Activated B cell treated with CpG ODN at 0.5 μM for 24 hours (primary cell): ENCODE data around the gene CDH12. TPM values are rescaled to one million over a fixed set of nuclear protein-coding genes. Genes with fewer than 3 reads are reported as not detected.
"Not testable (repeated sequence)": the region's sequence is repeated elsewhere in the genome, so short reads cannot be mapped to it uniquely, and the experiment has no call there.

ENCODE experiments used
- ATAC-seq: fragments of 200-7000 bp; cut with Tn5 transposase; one replicate; pipeline ENCODE4 v1.10.0; 2021; ENCODE audit warnings: low read depth, mild to moderate bottlenecking, moderate library complexity
- CTCF ChIA-PET: fragments of 350-600 bp; sonication (Branson Sonifier 250); formaldehyde crosslinking; loops from one replicate; lab custom pipeline; 2021; ENCODE audit warnings: antibody characterized with exemption; lab: Charles Lee
- POLR2A ChIA-PET: fragments of 350-600 bp; sonication (Branson Sonifier 250); formaldehyde crosslinking; loops from one replicate; lab custom pipeline; 2021; ENCODE audit warnings: antibody characterized with exemption; lab: Charles Lee
- DNase-seq: peaks from one replicate; pipeline ENCODE4 v3.0.0; 2022
- H3K27ac Mint-ChIP-seq: one replicate; pipeline ENCODE4 v1.8.0; 2020; ENCODE audit warnings: mixed read lengths
- H3K27me3 Mint-ChIP-seq: one replicate; pipeline ENCODE4 v1.8.0; 2021; ENCODE audit warnings: mixed read lengths
- H3K36me3 Mint-ChIP-seq: one replicate; pipeline ENCODE4 v1.8.0; 2021; ENCODE audit warnings: low read depth, mixed read lengths
- H3K4me1 Mint-ChIP-seq: one replicate; pipeline ENCODE4 v1.8.0; 2021; ENCODE audit warnings: mixed read lengths
- H3K4me3 Mint-ChIP-seq: one replicate; pipeline ENCODE4 v1.8.0; 2020; ENCODE audit warnings: mild to moderate bottlenecking, mixed read lengths
- H3K9me3 Mint-ChIP-seq: one replicate; pipeline ENCODE4 v1.8.0; 2020; ENCODE audit warnings: mixed read lengths
- CTCF ChIP-seq: fragments of 200-600 bp; IDR thresholded peaks from one replicate; pipeline ENCODE4 v1.8.0; 2022; ENCODE audit warnings: antibody characterized with exemption, mild to moderate bottlenecking
- intact Hi-C: fragments of 100-400 bp; cut with micrococcal nuclease; formaldehyde crosslinking; loops from one replicate; pipeline ENCODE4 v1.15.1; 2024
- total RNA-seq: library from RNA; stranded (reverse); gene quantifications from 2 replicates; pipeline ENCODE4 v1.2.3, GENCODE V29; 2022

Gene CDH12
- total RNA-seq, 1 donor from 2014 or later, result not detected

- ATAC-seq (no peak), DNase-seq (no peak)
- H3K27ac Mint-ChIP-seq, result no peak overlapping the region
- no peaks in the 10 kb centered on the region for H3K27me3 Mint-ChIP-seq
- H3K9me3 Mint-ChIP-seq, result no peaks in the 10 kb centered on the region
- intact Hi-C loops, result no loop called here
- ChIA-PET CTCF (no interaction called here), POLR2A (no interaction called here)
- no peaks in the 10 kb centered on the region for H3K4me1 Mint-ChIP-seq
- TF ChIP-seq CTCF, result no peak
- H3K36me3 Mint-ChIP-seq, result no peaks in the 10 kb centered on the region
- H3K4me3 Mint-ChIP-seq, result no peak overlapping the region
Observed at GRCh38 chr5:22892441-22892840, 39.3 kb upstream of the CDH12 start.

GRCh38 chr5:22889720-22890119 lies 36.6 kb upstream of the CDH12 start:
- no peaks in the 10 kb centered on the region for H3K4me1 Mint-ChIP-seq
- no peak for TF ChIP-seq CTCF
- no peak overlapping the region for H3K27ac Mint-ChIP-seq
- ChIA-PET POLR2A (no interaction called here), CTCF (no interaction called here)
- H3K4me3 Mint-ChIP-seq, result no peak overlapping the region
- ATAC-seq (no peak), DNase-seq (no peak)
- intact Hi-C loops, result loop anchor here (1.0 kb wide), 1 partner anchor 250 kb away; no protein-coding TSS in a partner anchor
- no peaks in the 10 kb centered on the region for H3K9me3 Mint-ChIP-seq
- no peaks in the 10 kb centered on the region for H3K27me3 Mint-ChIP-seq
- no peaks in the 10 kb centered on the region for H3K36me3 Mint-ChIP-seq

- POLR2A ChIA-PET, result no interaction called here
- Mint-ChIP-seq H3K27me3 (no peaks in the 10 kb centered on the region), H3K4me1 (no peaks in the 10 kb centered on the region), H3K4me3 (no peak overlapping the region), H3K9me3 (no peaks in the 10 kb centered on the region), H3K27ac (no peak overlapping the region), H3K36me3 (no peaks in the 10 kb centered on the region)
- ATAC-seq (no peak), DNase-seq (no peak)
- no peak for TF ChIP-seq CTCF
- intact Hi-C loops, result no loop called here
- CTCF ChIA-PET, result no interaction called here
Observed at GRCh38 chr5:22887566-22887965, 34.4 kb upstream of the CDH12 start.

GRCh38 chr5:22858911-22859310 lies 5.8 kb upstream of the CDH12 start:
- ATAC-seq, DNase-seq, H3K4me3 Mint-ChIP-seq, H3K9me3 Mint-ChIP-seq, H3K4me1 Mint-ChIP-seq, H3K27ac Mint-ChIP-seq, intact Hi-C loops, H3K36me3 Mint-ChIP-seq, H3K27me3 Mint-ChIP-seq, POLR2A ChIA-PET, CTCF ChIA-PET: not testable (repeated sequence)

GRCh38 chr5:22855824-22856223 lies 2.7 kb upstream of the CDH12 start:
- no peak overlapping the region for H3K4me3 Mint-ChIP-seq
- H3K27ac Mint-ChIP-seq, result no peak overlapping the region
- POLR2A ChIA-PET, result no interaction called here
- H3K4me1 Mint-ChIP-seq, result peaks cover 24% of the 10 kb centered on the region
- peaks cover 2% of the 10 kb centered on the region for H3K9me3 Mint-ChIP-seq
- TF ChIP-seq CTCF, result no peak
- intact Hi-C loops, result no loop called here
- H3K36me3 Mint-ChIP-seq, result no peaks in the 10 kb centered on the region
- DNase-seq (no peak), ATAC-seq (no peak)
- CTCF ChIA-PET, result no interaction called here
- H3K27me3 Mint-ChIP-seq, result no peaks in the 10 kb centered on the region

DNA sequence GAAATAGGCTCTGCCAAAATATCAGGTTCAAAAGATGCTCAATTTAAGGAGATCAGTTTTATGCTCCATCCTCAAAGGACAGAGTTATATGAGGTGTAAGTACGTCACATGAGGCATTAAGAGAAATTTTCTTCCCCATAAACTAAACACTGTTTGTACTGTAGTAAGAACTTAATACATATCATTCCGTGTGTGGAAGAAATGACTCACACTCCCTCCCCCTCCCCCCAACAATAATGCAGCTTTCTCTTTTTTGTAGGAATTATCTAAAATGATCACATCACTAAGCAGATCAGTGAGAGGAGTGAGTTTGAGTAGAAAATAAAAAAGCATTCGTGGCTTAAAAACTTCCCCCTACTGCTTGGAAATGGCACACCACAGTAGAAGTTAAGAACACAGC lies 2.2 kb downstream of the CDH12 start:
- intact Hi-C loops, result no loop called here
- ATAC-seq, result no peak
- ChIA-PET POLR2A (no interaction called here), CTCF (no interaction called here)
- no peak for DNase-seq
- Mint-ChIP-seq H3K9me3 (peaks cover 4% of the 10 kb centered on the region), H3K27ac (no peak overlapping the region), H3K36me3 (no peaks in the 10 kb centered on the region), H3K4me1 (peaks cover 24% of the 10 kb centered on the region), H3K27me3 (no peaks in the 10 kb centered on the region), H3K4me3 (no peak overlapping the region)
- TF ChIP-seq CTCF, result no peak
